ENCODE data around the gene LRRC10B. TPM values are rescaled to one million over a fixed set of nuclear protein-coding genes. Genes with fewer than 3 reads are reported as not detected.
A peak's percentile ranks its signal among the peaks of the same experiment; 100 is the strongest.

Gene LRRC10B
- total and polyA plus RNA-seq, 5 experiments from 2014 or later: not detected

DNA sequence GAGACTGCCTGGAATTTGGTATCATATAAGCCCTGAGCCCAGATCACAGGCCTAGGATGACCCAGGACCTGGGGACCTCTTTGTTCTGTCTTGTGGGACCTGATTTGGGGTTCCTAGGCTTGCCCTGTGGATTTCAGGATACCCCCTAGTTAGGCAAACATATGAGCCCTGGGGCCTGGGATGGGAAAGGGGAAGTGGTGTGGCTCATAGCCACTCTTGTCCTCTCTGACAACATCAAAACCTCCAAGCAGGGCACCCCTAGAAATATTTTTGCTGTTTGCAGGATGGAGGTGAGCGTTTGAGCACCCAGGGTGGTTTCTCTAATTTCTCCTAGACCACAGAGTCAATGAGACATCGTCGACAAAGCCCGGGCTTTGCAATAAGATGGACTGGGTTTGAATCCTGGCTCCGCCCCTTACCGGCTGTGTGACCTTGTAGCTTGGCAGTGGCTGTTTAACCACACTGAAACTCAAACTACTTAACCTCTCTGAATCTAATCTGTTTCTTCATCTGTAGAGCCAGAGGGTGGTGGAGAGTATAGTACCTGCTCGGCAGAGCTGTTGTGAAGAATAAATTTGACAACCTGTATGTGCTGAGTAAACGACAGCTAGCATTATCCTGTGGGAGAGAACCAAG is 5.3 kb upstream of the LRRC10B start:
- POLR2A ChIA-PET: no interaction called here
- H3K27ac Mint-ChIP-seq: no peak overlapping the region
- peaks cover 4 to 8% (median 5%) of the 10 kb centered on the region in 4 donors for H3K4me1 Mint-ChIP-seq
- H3K9me3 Mint-ChIP-seq: peaks cover 0 to 2% (median 0%) of the 10 kb centered on the region in 9 donors
- ATAC-seq (no peak), DNase-seq (no peak)
- H3K4me3 Mint-ChIP-seq: no peak overlapping the region
- H3K27me3 Mint-ChIP-seq: peaks cover 17 to 35% (median 25%) of the 10 kb centered on the region in 5 donors
- no peaks in the 10 kb centered on the region for H3K36me3 Mint-ChIP-seq

DNA sequence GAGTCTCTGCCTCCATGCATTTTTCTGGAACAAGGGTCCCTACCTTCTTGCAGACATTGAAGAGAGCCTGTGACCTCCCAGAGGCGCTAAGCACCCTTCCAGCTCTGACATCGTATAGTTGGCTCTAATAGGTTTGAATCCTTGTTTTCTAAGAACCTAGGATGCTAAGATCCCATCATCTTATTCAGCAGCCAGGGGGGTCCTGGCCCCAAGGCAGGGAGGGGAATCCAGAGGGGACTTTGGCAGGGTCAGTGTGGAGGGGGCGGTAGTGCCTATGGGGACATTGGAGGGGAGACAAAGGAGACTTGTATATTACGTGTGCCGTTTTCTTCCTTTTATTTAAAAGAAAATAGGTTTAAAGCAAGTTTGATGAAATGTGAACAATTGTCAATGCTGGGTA is 3.4 kb upstream of the LRRC10B start:
- no peak for ATAC-seq
- no peak overlapping the region for H3K27ac Mint-ChIP-seq
- DNase-seq: no peak
- peaks cover 0 to 2% (median 0%) of the 10 kb centered on the region in 9 donors for H3K9me3 Mint-ChIP-seq
- no peak overlapping the region for H3K4me3 Mint-ChIP-seq
- H3K4me1 Mint-ChIP-seq: peaks cover 4 to 9% (median 8%) of the 10 kb centered on the region in 4 donors
- POLR2A ChIA-PET: no interaction called here
- no peaks in the 10 kb centered on the region for H3K36me3 Mint-ChIP-seq
- H3K27me3 Mint-ChIP-seq: peaks cover 17 to 38% (median 25%) of the 10 kb centered on the region in 5 donors

DNA sequence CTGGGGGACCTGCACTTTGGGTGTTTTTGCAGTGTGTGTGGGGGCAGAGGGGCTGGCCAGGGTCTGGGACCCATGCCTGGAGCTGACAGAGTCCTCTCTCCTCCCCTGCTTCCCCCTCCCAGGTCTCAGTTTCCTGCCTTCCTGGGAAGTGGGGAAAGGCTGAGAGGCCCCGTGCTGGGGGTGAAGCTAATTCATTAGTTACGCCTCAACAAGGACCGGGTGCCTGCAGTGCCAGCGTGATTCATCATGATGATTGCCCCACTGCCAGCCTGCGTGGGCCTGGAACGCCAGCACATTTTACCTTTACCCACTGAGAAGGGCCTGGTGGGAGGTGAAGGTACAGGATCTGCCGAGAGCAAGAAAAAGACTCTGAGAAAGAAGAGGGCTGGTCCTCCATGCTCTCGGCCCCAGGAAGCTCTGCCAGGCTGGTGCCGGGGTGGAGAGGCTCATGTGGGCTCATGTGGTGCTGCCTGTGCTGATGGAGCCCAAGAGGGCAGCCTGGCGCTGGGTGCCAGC is 2.9 kb upstream of the LRRC10B start:
- H3K36me3 Mint-ChIP-seq: no peaks in the 10 kb centered on the region
- no peak for ATAC-seq
- no peak overlapping the region for H3K27ac Mint-ChIP-seq
- H3K27me3 Mint-ChIP-seq: peaks cover 20 to 44% (median 27%) of the 10 kb centered on the region in 5 donors
- H3K9me3 Mint-ChIP-seq: peaks cover 0 to 2% (median 0%) of the 10 kb centered on the region in 9 donors
- POLR2A ChIA-PET: no interaction called here
- peaks cover 4 to 10% (median 8%) of the 10 kb centered on the region in 4 donors for H3K4me1 Mint-ChIP-seq
- H3K4me3 Mint-ChIP-seq: peak overlapping the region in 1 of 10 donors; percentile 63
- no peak for DNase-seq

DNA sequence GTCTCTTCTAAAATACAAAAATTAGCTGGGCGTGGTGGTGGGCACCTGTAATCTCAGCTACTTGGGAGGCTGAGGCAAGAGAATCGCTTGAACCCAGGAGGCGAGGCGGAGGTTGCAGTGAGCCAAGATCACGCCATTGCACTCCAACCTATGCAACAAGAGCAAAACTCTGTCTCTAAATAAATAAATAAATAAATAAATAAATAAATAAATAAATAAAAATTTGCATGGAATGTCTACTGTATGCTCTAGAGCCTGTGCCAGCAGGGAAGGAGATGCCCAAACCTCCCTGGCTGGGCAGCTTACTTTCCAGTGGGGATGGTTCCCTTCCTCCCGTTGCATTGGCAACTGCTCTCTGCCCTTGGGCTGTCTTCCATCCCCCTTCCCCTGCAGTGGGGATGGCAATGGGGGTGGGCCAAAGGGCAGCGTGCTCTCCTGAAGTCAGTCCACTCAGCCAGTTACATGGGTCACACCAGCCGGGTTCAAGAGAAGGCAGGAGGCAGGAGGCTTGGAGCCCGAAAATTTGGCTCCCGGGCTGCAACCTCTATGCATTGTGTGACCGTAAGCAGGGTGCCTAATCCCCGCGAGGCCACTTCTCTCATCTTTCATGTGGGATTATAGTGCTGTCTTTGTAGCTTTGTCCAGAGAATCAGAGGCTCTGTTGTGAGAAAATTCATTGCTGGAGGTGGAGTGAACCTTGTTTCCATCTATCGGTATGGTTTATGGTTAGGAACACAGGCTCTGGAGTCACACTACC is 1.4 kb upstream of the LRRC10B start:
- Mint-ChIP-seq H3K27ac (no peak overlapping the region), H3K36me3 (no peaks in the 10 kb centered on the region), H3K9me3 (peaks cover 0 to 2% (median 0%) of the 10 kb centered on the region in 9 donors), H3K4me1 (peaks cover 4 to 10% (median 8%) of the 10 kb centered on the region in 4 donors), H3K4me3 (peak overlapping the region in 3 of 10 donors; percentile 65 to 85 (median 80)), H3K27me3 (peaks cover 25 to 59% (median 36%) of the 10 kb centered on the region in 5 donors)
- DNase-seq (no peak), ATAC-seq (no peak)
- POLR2A ChIA-PET: no interaction called here

DNA sequence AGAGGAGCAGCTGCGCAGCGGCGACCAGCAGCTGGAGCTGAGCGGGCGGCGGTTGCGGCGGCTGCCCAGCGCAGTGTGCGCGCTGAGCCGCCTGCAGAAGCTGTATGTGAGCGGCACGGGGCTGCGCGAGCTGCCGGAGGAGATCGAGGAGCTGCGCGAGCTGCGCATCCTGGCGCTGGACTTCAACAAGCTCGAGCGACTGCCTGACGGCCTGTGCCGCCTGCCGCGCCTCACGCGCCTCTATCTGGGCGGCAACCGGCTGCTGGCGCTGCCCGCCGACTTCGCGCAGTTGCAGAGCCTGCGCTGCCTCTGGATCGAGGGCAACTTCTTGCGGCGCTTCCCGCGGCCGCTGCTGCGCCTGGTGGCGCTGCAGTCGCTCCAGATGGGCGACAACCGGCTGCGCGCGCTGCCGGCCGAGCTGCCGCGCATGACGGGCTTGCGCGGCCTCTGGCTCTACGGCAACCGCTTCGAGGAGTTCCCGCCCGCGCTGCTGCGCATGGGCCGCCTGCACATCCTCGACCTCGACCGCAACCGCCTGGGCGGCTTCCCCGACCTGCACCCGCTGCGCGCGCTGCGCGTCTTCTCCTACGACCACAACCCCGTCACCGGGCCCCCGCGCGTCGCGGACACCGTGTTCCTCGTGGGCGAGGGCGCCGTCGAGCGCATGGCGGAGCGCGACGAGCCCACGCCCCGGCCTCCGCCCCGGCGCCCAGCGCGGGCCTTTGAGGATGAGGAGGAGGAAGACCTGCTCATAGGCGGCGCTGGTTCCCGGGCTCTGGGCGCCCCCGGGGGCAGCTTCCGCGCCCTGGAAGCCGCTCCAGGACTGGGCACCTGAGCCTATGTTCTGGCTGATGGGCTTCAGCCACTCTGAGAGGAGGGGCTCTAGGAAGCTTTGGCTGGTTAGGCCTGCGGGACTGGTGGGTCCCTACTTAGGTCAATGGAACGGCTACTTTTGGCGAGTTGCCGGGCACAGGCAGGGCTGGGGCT is 787 bp downstream of the LRRC10B start:
- H3K27ac Mint-ChIP-seq: no peak overlapping the region
- H3K27me3 Mint-ChIP-seq: peaks cover 31 to 80% (median 41%) of the 10 kb centered on the region in 5 donors
- H3K36me3 Mint-ChIP-seq: no peaks in the 10 kb centered on the region
- peaks cover 0 to 2% (median 0%) of the 10 kb centered on the region in 9 donors for H3K9me3 Mint-ChIP-seq
- peaks cover 4 to 10% (median 8%) of the 10 kb centered on the region in 4 donors for H3K4me1 Mint-ChIP-seq
- DNase-seq (peak in 9 of 10 donors; percentile 22 to 66 (median 40)), ATAC-seq (peak; percentile 81 to 86)
- peak overlapping the region in 8 of 10 donors; percentile 7 to 67 (median 40) for H3K4me3 Mint-ChIP-seq
- POLR2A ChIA-PET: no interaction called here

DNA sequence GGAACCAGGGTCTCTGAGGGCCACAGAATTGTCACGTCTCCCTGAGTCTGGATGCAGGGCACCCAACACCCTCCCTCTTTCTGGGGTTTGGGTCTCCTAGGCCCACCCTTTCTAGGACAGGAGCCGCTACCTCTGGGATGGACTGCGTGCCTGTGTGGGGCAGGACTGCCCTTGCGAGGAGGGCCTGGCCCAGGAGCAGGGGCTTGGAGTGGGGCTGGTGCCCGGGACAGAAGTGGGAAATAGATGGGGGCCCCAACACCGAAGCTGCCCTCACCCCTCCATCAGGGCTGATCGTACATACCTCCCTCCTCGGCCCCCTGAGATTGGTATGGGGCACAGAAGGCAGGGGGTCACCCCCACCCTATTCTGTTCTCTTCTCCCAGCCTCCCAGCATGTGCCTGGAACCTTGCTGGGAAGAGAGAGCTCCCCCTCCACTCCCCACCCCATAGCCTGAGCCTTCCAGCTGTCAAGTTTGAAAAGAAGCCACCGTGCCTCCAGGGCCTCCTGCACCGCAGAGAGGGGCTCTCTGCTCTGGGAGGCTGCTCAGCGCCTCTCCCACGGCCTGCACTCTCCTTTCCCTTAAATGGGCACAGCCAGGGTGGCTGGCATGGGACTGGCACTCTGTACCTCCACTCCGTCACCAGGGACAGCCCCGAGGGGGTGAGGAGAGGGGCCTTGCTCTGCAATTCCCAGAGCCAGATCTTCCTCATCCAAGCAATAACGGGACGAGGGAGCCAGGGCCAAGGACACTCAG is 1.8 kb downstream of the LRRC10B start:
- Mint-ChIP-seq H3K9me3 (peaks cover 0 to 2% (median 0%) of the 10 kb centered on the region in 9 donors), H3K4me3 (peak overlapping the region in 6 of 10 donors; percentile 3 to 65 (median 22)), H3K36me3 (no peaks in the 10 kb centered on the region), H3K27ac (peak overlapping the region in 1 of 10 donors; percentile 62), H3K4me1 (peaks cover 4 to 10% (median 8%) of the 10 kb centered on the region in 4 donors), H3K27me3 (peaks cover 29 to 72% (median 37%) of the 10 kb centered on the region in 5 donors)
- ATAC-seq (no peak), DNase-seq (no peak)
- POLR2A ChIA-PET: no interaction called here

DNA sequence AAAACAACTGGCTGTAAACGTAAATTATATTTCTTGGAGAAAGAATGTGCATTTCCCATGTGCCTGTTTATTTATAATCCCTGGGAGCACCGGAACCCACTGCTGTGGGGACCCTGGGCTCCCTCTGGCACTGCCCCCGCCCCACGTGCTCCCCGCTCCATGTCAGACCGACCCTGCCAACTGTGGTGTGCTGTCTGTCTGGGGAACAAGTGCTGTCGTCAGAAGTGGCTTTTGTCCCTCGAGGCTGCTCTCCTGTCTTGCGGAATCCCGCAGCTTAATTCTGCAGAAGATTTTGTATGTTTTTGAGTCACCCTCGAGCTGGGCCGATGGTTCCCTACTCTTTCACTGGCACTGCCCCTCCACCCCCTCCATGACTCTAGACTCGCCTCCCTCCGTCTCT is 2.4 kb downstream of the LRRC10B start:
- ATAC-seq (no peak), DNase-seq (no peak)
- Mint-ChIP-seq H3K36me3 (no peaks in the 10 kb centered on the region), H3K27ac (no peak overlapping the region), H3K4me3 (peak overlapping the region in 3 of 10 donors; percentile 1 to 7 (median 6)), H3K4me1 (peaks cover 4 to 10% (median 8%) of the 10 kb centered on the region in 4 donors), H3K27me3 (peaks cover 28 to 67% (median 36%) of the 10 kb centered on the region in 5 donors), H3K9me3 (peaks cover 0 to 2% (median 0%) of the 10 kb centered on the region in 9 donors)
- POLR2A ChIA-PET: no interaction called here

DNA sequence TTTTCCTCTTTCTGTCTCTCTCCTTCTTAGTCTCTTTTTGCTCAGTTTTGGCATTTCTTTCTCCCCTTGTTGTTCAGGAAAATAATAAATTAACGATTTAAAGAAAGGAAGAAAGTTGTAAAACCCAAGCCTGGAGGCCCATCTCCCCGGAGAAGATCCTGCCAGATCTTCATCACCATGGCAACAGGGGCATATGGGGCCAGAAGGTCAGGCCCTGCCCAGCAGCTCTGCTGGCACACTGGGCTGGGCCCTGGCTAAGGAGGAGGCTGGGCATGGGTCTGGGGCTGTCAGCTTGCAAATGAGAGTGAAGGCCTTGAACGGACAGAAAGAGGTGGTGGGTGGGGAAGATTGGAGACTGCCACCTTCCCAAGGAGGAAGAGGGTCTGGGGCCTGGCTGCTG is 2.8 kb downstream of the LRRC10B start:
- no peak for ATAC-seq
- Mint-ChIP-seq H3K27ac (no peak overlapping the region), H3K27me3 (peaks cover 27 to 63% (median 32%) of the 10 kb centered on the region in 5 donors), H3K4me3 (peak overlapping the region in 2 of 10 donors; percentile 1 to 6), H3K9me3 (peaks cover 0 to 2% (median 0%) of the 10 kb centered on the region in 9 donors), H3K36me3 (no peaks in the 10 kb centered on the region), H3K4me1 (peaks cover 4 to 12% (median 10%) of the 10 kb centered on the region in 4 donors)
- POLR2A ChIA-PET: no interaction called here
- DNase-seq: no peak

DNA sequence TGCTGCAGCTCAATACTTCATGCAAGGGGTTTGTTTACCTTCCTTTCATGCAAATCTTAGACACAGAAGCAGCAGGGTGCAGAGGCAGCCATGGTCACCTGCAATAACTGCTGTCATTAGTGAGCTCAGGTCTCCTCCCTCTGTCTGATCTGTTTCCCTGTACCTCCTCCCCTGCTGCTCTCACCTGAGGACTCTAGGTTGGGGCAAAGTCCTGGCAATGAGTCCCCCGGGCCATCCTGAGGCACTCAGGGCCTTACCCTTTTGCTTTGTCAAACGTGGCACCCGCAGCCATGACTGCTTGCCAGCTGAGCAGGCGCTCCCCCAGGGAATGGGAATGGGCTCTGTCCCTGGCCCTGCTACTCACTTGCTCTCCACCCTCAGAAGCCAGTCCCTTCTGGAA is 3.9 kb downstream of the LRRC10B start:
- Mint-ChIP-seq H3K27me3 (peaks cover 28 to 63% (median 37%) of the 10 kb centered on the region in 5 donors), H3K4me1 (peaks cover 7 to 22% (median 18%) of the 10 kb centered on the region in 4 donors), H3K9me3 (peaks cover 0 to 2% (median 0%) of the 10 kb centered on the region in 9 donors), H3K36me3 (no peaks in the 10 kb centered on the region), H3K27ac (no peak overlapping the region), H3K4me3 (no peak overlapping the region)
- POLR2A ChIA-PET: no interaction called here
- DNase-seq (no peak), ATAC-seq (no peak)

DNA sequence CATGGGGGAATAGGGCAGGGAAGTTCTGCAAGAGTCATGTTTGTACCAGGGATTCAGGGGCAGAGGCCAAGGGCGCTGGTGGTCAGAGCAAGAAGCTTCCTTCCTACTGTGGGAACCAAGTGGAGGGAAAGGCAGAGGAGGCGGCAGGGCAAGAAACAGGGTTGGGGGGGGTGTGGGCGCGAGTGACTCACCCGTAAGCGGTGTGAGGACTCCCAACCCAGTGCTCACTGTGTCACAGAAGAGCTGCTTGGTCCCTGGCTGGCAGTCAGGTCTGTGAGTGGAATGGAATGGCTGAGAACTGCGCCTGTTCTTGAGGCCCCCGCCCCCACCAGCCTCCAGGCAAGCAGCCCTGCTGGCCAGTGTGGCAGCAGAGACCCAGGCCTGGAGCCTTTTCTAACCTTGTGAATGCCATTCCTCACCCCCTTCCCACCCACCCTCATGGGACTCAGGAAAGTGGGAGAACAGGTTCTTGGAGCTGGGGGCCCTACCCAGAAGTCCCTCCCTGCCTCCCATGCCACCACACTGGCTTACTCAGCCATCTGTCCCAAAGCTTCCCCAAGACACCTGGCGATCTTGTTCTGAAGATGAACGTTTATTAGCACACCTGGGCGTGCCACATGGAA is 4.7 kb downstream of the LRRC10B start:
- H3K27ac Mint-ChIP-seq: no peak overlapping the region
- peak overlapping the region in 2 of 10 donors; percentile 0 to 1 for H3K4me3 Mint-ChIP-seq
- POLR2A ChIA-PET: no interaction called here
- H3K4me1 Mint-ChIP-seq: peaks cover 2 to 16% (median 12%) of the 10 kb centered on the region in 4 donors
- no peaks in the 10 kb centered on the region for H3K36me3 Mint-ChIP-seq
- ATAC-seq: no peak
- DNase-seq: no peak
- H3K27me3 Mint-ChIP-seq: peaks cover 19 to 60% (median 35%) of the 10 kb centered on the region in 5 donors
- H3K9me3 Mint-ChIP-seq: no peaks in the 10 kb centered on the region

Data from naive thymus-derived CD8-positive, alpha-beta T cell (primary cell).